COLO668 (cell line): ENCODE data around the gene SLC27A2.

Experiments used
- DNase-seq: peaks from one replicate; lab custom pipeline; 2025; ENCODE audit not compliant: unreplicated experiment; lab: John Stamatoyannopoulos, UW

The SLC27A2 gene

GRCh38 chr15:50262533-50262932 lies 80.5 kb downstream of the SLC27A2 start:
- no peak for DNase-seq

- no peak for DNase-seq
Observed at GRCh38 chr15:50265620-50266019, 83.6 kb downstream of the SLC27A2 start, which contains the start of gene HDC. TSS of gene HDC (minus strand) at chr15:50265726. CDS start at chr15:50265623, 103 bp downstream.

GRCh38 chr15:50267577-50267976 lies 85.6 kb downstream of the SLC27A2 start:
- DNase-seq = no peak

- DNase-seq = no peak
Observed at GRCh38 chr15:50275091-50275490, 93.1 kb downstream of the SLC27A2 start.

GRCh38 chr15:50275908-50276307 lies 93.9 kb downstream of the SLC27A2 start:
- DNase-seq = no peak

GRCh38 chr15:50277370-50277769 lies 95.4 kb downstream of the SLC27A2 start:
- no peak for DNase-seq

- no peak for DNase-seq
Observed at GRCh38 chr15:50278496-50278895, 96.5 kb downstream of the SLC27A2 start.

GRCh38 chr15:50280271-50280670 lies 98.3 kb downstream of the SLC27A2 start:
- DNase-seq = no peak

- DNase-seq = no peak
Observed at GRCh38 chr15:50281427-50281826, 99.4 kb downstream of the SLC27A2 start.
